Right ventricle myocardium superior (tissue), 1 donor: Measurements from ENCODE around the gene NUP62. TPM values are rescaled to one million over a fixed set of nuclear protein-coding genes. Genes with fewer than 3 reads are reported as not detected.
A peak's percentile ranks its signal among the peaks of the same experiment; 100 is the strongest.

Source experiments
- ATAC-seq: fragments of 200-7000 bp; cut with Tn5 transposase; one replicate; pipeline ENCODE4 v1.9.1; 2020; ENCODE audit warnings: mild to moderate bottlenecking; ENCODE audit not compliant: poor library complexity
- DNase-seq: peaks from one replicate; pipeline ENCODE4 v3.0.0-alpha.2; 2020
- intact Hi-C: fragments of 100-400 bp; cut with DNase I; formaldehyde crosslinking; loops from one replicate; pipeline ENCODE4 v1.11.2; 2022
- microRNA-seq: library from miRNA; unstranded; fragments of <30 nt; microRNA quantifications from one replicate; pipeline ENCODE4 v1.2.0, GENCODE V29; 2020
- total RNA-seq: library from RNA; stranded (reverse); fragmentation: NEBNext Ultra II Directional; extraction: Animal tissue kit (Norgen Biotek cat#: 25700); gene quantifications from one replicate; pipeline ENCODE4 v1.2.1, GENCODE V29; 2021
- donor health status: DM: no; HTN: yes; CAD: no; lungs with severe emphysema.

The NUP62 gene
- total RNA-seq, 1 donor from 2014 or later = 28.2 TPM

- intact Hi-C loops = loop anchor here (10.0 kb wide), 1 partner anchor 188 kb away; the partner anchor contains the start of gene PRMT1
- ATAC-seq = no peak
- peak; percentile 53 for DNase-seq
Observed at GRCh38 chr19:49862391-49863253, 66.7 kb downstream of the NUP62 start.

- ATAC-seq = no peak
- no peak for DNase-seq
Observed at GRCh38 chr19:49861541-49862378, 67.5 kb downstream of the NUP62 start.

GRCh38 chr19:49861107-49861506 is 68.2 kb downstream of the NUP62 start:
- DNase-seq (peak; percentile 81), ATAC-seq (no peak)
- intact Hi-C loops = loop anchor here (10.0 kb wide), 1 partner anchor 186 kb away; the partner anchor contains the start of gene PRMT1

More at GRCh38 chr19:49861541-49862378, 67.5 kb downstream of the NUP62 start:
- intact Hi-C loops = loop anchor here (10.0 kb wide), 1 partner anchor 187 kb away; the partner anchor contains the start of gene PRMT1

- no peak for DNase-seq
- intact Hi-C loops = loop anchor here (10.0 kb wide), 1 partner anchor 186 kb away; the partner anchor contains the start of gene PRMT1
- no peak for ATAC-seq
Observed at GRCh38 chr19:49860336-49861102, 68.8 kb downstream of the NUP62 start.

- ATAC-seq (no peak), DNase-seq (no peak)
- intact Hi-C loops = loop anchor here (10.0 kb wide), 1 partner anchor 185 kb away; the partner anchor contains the start of gene PRMT1
Observed at GRCh38 chr19:49859682-49860335, 69.5 kb downstream of the NUP62 start.

GRCh38 chr19:49858088-49858985 is 71.0 kb downstream of the NUP62 start:
- no peak for DNase-seq
- intact Hi-C loops = no loop called here
- peak; percentile 0 for ATAC-seq

- DNase-seq (no peak), ATAC-seq (no peak)
- intact Hi-C loops = no loop called here
Observed at GRCh38 chr19:49857838-49858087, 71.5 kb downstream of the NUP62 start.

GRCh38 chr19:49857061-49857837 is 72.1 kb downstream of the NUP62 start:
- intact Hi-C loops = no loop called here
- no peak for DNase-seq

More at GRCh38 chr19:49857061-49857837, 72.1 kb downstream of the NUP62 start:
- ATAC-seq = no peak

Small RNAs within 50 kb of the gene (microRNA-seq; reads per million reads assigned to microRNA genes)
- gene MIR4750 = not detected

Other genes with a start within 250 kb of the NUP62 start
- 0.67 TPM for gene ADM5, start 239.9 kb downstream of the NUP62 start, total RNA-seq
- gene CPT1C, start 238.4 kb downstream of the NUP62 start, total RNA-seq = 2.2 TPM
- 0.86 TPM for gene TSKS, start 166.2 kb downstream of the NUP62 start, total RNA-seq
- 62.7 TPM for gene AP2A1, start 162.5 kb downstream of the NUP62 start, total RNA-seq
- 19.8 TPM for gene FUZ, start 116.2 kb downstream of the NUP62 start, total RNA-seq
- gene MED25, start 111.2 kb downstream of the NUP62 start, total RNA-seq = 83.4 TPM
- gene PTOV1, start 78.3 kb downstream of the NUP62 start, total RNA-seq = 120 TPM
- 36.3 TPM for gene PNKP, start 61.9 kb downstream of the NUP62 start, total RNA-seq
- gene AKT1S1, start 52.1 kb downstream of the NUP62 start, total RNA-seq = 35.0 TPM
- gene TBC1D17, start 51.8 kb downstream of the NUP62 start, total RNA-seq = 46.0 TPM
- gene IL4I1, start 32.6 kb downstream of the NUP62 start, total RNA-seq = not detected
- gene ATF5, start 299 bp downstream of the NUP62 start, total RNA-seq = 7.2 TPM
- 0.75 TPM for gene SIGLEC11, start 31.7 kb upstream of the NUP62 start, total RNA-seq
- 22.2 TPM for gene VRK3, start 95.9 kb upstream of the NUP62 start, total RNA-seq
- 3.7 TPM for gene ZNF473, start 96.5 kb upstream of the NUP62 start, total RNA-seq
- gene IZUMO2, start 233.8 kb upstream of the NUP62 start, total RNA-seq = not detected